Measurements from ENCODE around the gene DAP.

Gene DAP

DNA sequence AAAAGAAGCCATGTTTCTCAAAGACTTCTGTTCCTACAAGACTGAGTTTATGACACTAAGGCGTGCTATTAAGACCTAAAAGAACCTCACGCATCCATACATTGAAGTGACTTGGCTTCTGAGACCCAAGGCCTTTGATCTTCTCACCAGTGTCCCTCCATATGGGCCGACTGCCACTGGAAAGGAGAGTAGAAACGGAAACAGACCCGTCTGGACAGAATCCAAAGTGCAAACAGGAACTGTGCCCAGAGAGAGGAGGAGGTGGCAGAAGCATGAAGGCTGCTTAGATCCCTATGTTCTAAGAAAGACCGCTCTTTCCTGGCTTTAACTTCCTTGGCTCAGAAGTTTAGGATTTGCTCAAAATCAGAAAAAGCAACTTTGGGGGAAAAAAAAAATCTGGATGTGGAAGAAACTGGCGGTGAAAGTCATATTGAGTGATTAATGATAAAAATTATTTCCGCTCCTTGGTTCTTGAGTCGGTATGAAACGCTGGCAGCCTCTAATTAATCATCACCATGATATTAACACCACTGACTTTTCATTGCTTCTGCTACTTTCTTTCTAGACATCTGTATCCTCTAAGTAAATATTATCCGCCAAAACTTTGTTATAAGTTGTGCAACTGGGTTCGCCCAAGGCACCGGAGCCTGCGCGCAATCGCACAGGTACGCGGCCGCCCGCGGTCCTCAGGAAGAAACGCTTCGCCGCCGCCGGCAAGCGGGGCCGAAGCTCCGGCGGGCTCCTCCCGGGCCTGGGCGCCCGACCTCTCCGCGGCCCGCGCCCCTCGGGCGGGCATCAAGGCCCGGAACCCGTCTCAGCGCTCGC lies 726 bp downstream of the DAP start:
- DNase-seq (ENCODE audit: low read depth), result no peak

DNA sequence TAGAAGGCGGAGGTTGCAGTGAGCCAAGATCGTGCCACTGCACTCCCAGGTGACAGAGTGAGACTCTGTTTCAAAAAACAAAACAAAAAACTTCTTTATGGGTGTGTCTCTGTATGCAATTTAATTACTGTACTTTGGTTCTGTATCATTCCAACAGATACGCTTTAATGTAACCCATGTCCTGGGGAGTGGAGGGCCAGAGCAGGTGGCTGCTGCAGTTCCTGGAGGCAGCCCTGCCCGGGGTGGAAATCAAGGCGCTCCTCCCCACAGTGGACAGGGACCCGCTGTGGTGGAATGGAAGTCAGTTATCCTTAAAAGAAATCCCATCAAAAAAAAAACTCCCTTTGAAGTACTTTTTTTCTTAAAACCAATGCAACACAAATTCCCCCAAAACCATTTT lies 1.9 kb downstream of the DAP start:
- no peak for DNase-seq (ENCODE audit: low read depth)

DNA sequence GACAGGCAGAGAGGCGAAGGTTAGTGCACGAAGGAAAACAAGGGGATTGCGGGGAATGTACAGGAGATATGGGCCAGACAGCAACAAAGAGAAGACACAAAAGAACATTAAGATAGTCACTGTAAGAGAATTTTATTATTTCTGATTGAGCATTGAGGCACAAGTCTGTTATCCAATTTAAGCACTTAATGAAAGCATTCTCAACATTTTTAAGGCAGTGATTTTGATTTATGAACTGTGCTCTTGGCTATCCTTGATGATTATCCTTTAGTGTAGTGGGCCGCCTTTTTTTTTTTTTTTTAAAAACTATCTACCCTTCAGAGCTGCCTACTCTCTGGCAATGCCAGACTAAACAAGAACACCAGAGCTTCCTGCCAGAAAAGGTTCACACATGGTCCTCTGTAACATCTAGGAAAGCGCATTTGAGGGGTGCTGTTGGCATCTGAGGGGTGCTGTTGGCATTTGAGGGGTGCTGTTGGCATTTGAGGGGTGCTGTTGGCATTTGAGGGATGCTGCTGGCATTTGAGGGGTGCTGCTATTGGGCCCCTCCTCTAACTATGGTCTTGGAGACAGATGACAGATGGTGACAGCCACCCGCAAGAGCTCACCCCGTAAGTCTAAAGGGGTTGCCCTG lies 3.0 kb downstream of the DAP start:
- DNase-seq (ENCODE audit: low read depth), result no peak

- no peak for DNase-seq (ENCODE audit: low read depth)
Observed at GRCh38 chr5:10757043-10757442, 4.0 kb downstream of the DAP start.

- DNase-seq (ENCODE audit: low read depth), result no peak
Observed at GRCh38 chr5:10756549-10756948, 4.5 kb downstream of the DAP start.

- DNase-seq (ENCODE audit: low read depth), result no peak
Observed at GRCh38 chr5:10753178-10753577, 7.9 kb downstream of the DAP start.

GRCh38 chr5:10752451-10752850 lies 8.6 kb downstream of the DAP start:
- no peak for DNase-seq (ENCODE audit: low read depth)

GRCh38 chr5:10750909-10751308 lies 10.1 kb downstream of the DAP start:
- DNase-seq (ENCODE audit: low read depth), result no peak

DNA sequence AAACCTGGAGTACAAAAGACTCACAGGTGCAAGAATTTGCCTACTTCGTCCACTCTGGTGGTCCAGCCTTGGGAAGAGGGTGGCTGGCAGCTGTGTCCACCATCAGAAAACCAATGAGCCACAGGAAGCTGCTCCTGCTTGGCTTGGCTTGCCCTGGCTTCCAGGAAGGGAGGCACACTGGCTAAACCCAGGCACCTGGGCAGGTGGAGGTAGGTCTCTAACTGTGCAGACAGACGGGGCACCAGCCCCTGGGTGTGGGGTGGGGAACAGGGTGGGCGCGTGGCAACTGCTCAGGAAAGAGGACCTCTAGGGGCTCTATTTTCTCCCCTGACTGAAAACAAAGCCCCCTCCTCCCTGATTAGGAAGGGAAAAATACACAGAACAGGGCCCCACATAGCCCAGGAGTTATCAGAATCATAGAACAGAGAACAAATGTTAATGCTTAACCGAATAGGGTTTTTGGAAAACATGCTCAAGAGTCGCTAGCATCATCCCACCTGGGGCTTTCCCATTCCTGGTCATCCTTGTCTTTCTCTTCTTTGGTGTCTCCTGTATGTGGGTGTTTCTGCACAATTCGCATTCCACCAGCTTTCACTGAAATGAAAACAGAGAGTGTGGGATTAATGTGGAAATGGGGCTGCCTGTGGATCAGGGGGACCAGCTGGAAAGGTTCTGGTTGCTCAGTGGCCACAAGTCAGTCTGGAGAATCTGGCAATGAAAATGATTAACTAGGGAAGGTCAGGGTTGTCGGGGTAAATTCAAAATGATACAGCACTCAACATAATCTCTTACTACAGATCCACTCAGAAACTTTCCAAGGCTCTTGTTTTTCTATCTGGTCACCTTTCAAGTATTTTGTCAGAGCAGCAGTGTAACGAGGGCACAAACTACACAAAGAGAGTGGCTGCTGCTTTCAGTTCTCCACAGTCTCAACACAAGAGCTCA lies 13.1 kb downstream of the DAP start:
- DNase-seq (ENCODE audit: low read depth), result no peak

- DNase-seq (ENCODE audit: low read depth), result no peak
Observed at GRCh38 chr5:10746711-10747110, 14.3 kb downstream of the DAP start.

DNA sequence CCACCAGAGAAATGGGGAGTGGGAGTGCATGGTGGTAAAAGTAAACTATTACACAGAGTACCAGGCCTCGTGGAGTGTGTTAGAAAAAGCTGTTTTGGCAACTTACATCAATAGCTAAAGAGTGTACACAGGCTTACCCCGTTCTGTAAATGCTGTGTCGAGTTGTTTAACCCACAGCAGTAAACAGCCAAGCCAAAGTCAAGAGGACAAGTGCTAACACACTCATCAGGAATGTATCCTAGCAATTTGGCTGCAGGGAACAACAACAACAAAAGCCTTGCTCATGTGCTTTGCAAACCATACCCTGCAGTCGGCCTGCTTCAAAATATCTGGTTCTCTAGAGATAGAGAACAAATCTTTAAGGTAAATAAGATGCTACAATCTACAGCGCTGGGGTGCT lies 15.9 kb downstream of the DAP start:
- no peak for DNase-seq (ENCODE audit: low read depth)

DNA sequence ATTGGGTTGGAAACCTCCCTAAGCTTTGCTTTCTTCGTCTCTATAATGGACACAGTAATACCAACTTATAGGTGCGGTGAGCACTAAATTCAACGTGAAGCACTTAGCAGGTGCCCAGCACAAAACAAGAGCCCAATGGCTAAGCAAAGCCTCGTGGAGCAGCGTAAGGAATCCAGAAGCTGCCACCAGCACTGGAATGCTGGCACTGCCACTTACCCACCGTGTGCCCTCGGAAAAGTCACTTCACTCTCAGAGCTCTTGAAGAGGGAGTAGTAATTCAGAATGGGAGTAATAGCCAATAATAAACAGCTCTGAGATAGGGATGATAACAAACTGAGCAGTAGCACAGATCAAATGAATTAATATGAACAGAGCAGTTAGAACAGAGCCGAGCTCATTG lies 16.4 kb downstream of the DAP start:
- no peak for DNase-seq (ENCODE audit: low read depth)

- no peak for DNase-seq (ENCODE audit: low read depth)
Observed at GRCh38 chr5:10743951-10744350, 17.1 kb downstream of the DAP start.

GRCh38 chr5:10743526-10743925 lies 17.5 kb downstream of the DAP start:
- no peak for DNase-seq (ENCODE audit: low read depth)

GRCh38 chr5:10741661-10742060 lies 19.4 kb downstream of the DAP start:
- DNase-seq (ENCODE audit: low read depth), result no peak

DNA sequence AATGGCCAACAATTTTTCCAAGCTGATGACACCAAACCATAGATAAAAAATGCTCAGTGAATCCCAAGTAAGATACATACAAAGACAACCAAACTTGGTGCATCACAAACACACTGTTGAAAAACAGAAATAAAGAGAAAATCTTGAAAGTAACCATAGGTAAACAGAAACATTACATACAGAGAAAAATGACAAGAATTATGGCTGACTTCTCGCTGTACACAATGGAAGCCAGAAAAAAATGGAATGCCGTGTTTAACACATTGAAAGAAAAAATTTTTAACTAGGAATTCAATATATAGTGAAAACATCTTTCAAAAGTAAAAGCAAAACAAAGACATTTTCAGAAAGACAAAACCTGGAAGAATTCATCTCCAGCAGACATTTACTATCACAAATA lies 20.6 kb downstream of the DAP start:
- DNase-seq (ENCODE audit: low read depth), result no peak

GRCh38 chr5:10737880-10738279 lies 23.2 kb downstream of the DAP start:
- DNase-seq (ENCODE audit: low read depth), result no peak

DNA sequence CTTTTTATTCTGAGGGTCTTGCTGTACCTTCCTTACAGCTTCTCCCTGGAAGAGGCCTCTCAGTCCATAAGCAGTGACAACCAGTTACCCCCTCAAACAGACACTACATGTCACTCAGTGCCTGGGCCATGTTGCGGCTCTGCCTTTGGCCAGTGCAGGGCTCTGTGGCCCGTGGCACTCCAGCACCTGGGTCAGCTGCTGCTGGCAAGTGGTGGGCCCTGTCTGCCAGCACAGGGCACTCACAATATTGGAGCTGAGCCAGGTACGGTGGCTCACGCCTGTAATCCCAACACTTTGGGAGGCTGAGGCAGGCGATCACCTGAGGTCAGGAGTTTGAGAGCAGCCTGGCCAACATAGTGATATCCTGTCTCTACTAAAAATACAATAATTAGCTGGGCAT lies 24.2 kb downstream of the DAP start:
- DNase-seq (ENCODE audit: low read depth), result no peak

DNA sequence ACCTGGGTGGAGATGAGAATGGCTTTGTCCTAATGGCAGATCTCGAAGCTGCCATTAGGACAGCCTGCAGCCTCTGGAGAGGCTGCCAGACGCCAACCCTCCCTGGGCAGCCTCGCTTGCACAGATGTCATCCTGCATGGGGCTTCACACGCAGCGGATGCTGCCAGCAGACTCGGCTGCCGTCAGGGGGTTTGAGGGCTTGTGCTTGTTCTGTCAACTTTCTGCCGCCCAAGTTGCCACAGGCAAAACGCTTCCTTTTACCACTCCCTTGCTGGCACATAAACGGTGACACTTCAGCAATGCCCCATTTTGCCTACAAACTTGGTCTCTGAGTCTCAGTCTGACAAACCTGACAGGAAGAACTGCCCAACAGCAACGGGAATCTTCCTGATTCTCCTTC lies 24.7 kb downstream of the DAP start:
- DNase-seq (ENCODE audit: low read depth), result no peak

- DNase-seq (ENCODE audit: low read depth), result no peak
Observed at GRCh38 chr5:10735569-10736276, 25.3 kb downstream of the DAP start.

- no peak for DNase-seq (ENCODE audit: low read depth)
Observed at GRCh38 chr5:10734832-10735523, 26.1 kb downstream of the DAP start.

Measured in T-helper 22 cell (primary cell).